GM19438 (cell line): Measurements from ENCODE around the gene MSH3.
"Not testable (repeated sequence)": the region's sequence is repeated elsewhere in the genome, so short reads cannot be mapped to it uniquely, and the experiment has no call there.

Experiments
- ATAC-seq: cut with Tn5 transposase; IDR thresholded peaks from one replicate; pipeline ENCODE4 v1.9.1; 2021; ENCODE audit warnings: low read depth; ENCODE audit not compliant: unreplicated experiment

Gene MSH3

DNA sequence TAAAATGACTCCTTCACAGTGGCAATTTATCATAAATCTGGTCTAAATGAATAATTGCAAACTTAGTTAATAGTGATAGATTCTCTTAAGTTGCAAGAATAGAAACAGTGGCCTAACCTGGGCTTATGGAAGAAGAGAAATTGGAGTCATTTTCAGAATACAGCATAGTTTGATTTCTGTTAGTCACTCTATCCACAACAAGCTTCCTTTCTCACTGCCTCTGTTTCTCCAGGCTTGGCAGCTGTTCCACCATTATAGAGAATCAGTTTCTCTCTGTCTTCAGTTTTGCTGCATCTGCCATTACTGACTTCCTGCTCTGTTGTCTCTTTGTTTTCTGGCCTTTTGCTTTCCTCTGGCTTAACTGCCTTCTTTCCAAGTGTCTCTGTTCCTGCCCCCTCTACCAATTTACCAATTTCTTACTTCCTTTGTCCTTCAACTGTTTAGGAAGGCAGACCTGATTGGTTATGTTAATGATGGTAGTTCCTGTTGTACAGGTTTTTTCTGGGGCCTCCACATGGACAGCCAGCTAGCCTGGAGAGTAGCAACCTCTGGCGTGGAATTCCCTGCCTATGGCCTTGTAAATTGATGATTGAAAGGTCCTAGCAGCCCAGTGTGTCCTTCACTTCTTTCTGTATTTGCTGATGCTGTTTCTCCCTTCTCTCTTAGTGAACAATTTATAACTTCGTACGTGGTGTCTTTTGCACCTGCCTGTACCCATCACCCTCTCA is 229.8 kb downstream of the MSH3 start:
- no peak for ATAC-seq

DNA sequence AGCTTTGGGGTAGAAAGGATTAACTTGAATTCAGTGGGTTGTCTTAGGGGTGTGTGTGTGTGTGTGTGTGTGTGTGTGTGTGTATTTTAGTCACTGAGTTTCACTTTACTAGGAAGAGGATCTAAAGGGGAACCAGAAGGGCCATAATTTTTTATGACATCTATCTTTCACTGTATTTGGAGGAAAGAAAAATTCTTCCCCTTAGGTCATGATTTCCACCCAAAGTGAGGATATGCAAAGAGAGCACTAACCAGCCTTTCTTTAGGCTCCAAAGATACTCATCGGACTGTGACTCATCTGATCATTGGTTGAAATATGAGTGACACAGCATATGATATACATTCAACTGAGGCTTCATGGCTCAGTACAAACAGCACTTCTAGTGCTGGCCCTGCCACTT is 230.5 kb downstream of the MSH3 start:
- ATAC-seq = no peak

- ATAC-seq = no peak
Measured at GRCh38 chr5:80885396-80886000, 231.0 kb downstream of the MSH3 start.

DNA sequence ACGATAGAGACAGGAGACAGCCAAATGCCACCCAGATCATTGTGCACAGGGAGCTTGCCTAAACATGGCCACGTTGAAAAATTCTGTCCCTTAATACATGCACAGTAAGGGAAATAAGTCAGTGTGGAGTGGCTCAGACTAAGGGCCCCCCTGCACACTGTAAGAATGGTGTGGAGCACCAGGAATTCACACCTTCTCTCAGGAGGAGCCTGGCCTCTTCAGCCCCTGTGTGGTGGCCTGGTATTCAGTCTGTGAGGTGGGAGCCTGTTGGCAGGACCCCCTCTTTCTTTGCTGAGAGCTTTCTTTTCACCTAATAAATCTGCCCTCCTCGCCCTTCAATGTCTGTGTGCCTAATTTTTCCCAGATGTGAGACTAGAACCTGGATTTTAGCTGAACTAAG is 239.6 kb downstream of the MSH3 start:
- ATAC-seq = no peak

DNA sequence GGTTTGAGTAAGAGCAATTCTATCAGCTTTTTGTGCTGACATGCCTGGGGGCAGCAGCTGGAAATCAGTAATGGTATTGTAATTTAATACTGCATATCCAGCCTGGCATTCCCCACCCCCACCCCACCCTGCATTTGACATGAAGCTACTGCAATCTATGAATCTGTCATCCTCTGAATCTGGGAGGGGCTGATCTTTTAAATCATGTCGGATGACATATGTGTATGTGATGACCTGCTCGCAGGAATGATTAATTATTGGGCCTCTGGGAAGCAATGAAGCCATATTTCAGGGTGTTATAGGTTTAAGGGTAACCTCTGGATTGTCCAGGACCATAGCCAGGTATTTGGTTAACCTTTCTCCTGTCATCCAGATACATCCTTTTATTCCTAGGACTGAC is 241.1 kb downstream of the MSH3 start:
- ATAC-seq = no peak

DNA sequence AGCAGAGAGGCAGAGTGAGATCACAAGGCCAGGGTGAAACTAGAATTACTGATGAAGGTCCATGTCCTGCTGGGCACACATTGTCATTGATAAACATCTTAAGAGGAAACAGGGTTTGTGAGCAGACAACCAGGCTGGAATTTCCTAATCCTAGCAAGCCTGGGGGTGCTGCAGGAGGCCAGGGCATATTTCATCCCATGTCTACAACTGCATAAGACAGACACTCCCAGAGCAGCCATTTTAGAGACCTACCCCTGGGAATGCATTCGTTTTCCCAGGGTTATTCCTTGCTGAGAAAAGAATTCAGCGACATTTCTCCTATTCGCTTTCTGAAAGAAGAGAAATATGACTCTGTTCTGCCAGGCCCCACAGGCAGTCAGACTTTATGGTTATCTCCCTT is 248.2 kb downstream of the MSH3 start:
- ATAC-seq = not testable (repeated sequence)

DNA sequence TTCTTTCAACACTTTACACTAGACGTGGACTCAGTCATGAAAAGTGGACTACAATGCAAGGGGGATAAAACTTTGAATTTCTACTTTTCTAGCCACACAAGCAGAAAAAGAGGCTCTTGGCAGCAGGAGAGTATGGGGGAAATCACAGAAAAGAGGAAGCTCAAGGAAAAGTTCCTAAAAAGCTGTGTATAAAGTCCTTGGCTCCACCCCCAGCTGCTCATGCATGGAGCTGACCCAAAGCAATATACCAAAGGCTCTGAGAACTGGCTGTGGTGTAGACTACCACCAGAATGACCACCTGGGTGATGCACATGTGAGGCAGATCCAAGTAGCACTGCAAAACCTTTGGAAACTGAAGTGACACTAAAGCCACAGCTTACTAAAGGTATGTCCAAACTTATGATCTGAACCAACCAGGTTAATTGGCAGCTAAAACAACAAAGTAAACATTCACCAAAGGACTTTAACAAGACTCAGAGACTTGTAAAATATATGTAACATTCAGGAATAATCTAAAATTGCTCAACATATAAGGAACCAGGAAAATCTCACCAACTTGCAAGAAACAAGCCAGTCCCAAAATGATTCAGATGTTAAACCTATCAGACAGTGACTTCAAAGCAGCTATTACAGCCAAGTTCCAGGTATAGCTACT is 250.2 kb downstream of the MSH3 start:
- ATAC-seq = no peak

GRCh38 chr5:80905405-80905804 is 251.0 kb downstream of the MSH3 start:
- ATAC-seq = no peak

- no peak for ATAC-seq
Measured at GRCh38 chr5:80912479-80912878, 258.0 kb downstream of the MSH3 start.

- no peak for ATAC-seq
Measured at GRCh38 chr5:80915716-80916115, 261.3 kb downstream of the MSH3 start.

- no peak for ATAC-seq
Measured at GRCh38 chr5:80916676-80917075, 262.2 kb downstream of the MSH3 start.

- no peak for ATAC-seq
Measured at GRCh38 chr5:80917631-80918030, 263.2 kb downstream of the MSH3 start.

GRCh38 chr5:80919678-80920196 is 265.3 kb downstream of the MSH3 start:
- ATAC-seq = no peak

- no peak for ATAC-seq
Measured at GRCh38 chr5:80920333-80920732, 265.9 kb downstream of the MSH3 start.

- ATAC-seq = no peak
Measured at GRCh38 chr5:80921026-80921425, 266.6 kb downstream of the MSH3 start.

- ATAC-seq = no peak
Measured at GRCh38 chr5:80925931-80926330, 271.5 kb downstream of the MSH3 start.
